SH-SY5Y (cell line): ENCODE measurements around the gene AQP1.

Experiments
- GATA2 ChIP-seq: IDR thresholded peaks from 2 replicates; pipeline ENCODE4 v1.6.1; 2011; ENCODE audit warnings: mild to moderate bottlenecking, low read depth, low read length
- GATA3 ChIP-seq: IDR thresholded peaks from 2 replicates; pipeline ENCODE4 v1.6.1; 2011; ENCODE audit warnings: low read depth, mild to moderate bottlenecking, low read length, moderate library complexity

DNA sequence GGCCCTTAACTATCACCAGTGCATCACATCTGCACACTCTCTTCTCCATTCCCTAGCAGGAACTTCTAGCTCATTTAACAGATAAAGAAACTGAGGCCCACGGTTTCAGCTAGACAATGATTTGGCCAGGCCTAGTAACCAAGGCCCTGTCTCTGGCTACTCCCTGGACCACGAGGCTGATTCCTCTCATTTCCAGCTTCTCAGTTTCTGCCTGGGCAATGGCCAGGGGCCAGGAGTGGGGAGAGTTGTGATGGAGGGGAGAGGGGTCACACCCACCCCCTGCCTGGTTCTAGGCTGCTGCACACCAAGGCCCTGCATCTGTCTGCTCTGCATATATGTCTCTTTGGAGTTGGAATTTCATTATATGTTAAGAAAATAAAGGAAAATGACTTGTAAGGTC is 13.5 kb downstream of the AQP1 start:
- no peak for TF ChIP-seq GATA2
- no peak for TF ChIP-seq GATA3
